Naive thymus-derived CD8-positive, alpha-beta T cell (primary cell): ENCODE measurements around the gene CD248. TPM values are rescaled to one million over a fixed set of nuclear protein-coding genes. Genes with fewer than 3 reads are reported as not detected.

Experiments
- ATAC-seq, 2 donors: fragments of 150-1000 bp; cut with Tn5 transposase in 1 of 2; sonication (Bioruptor Pico), chemical (Tn5 transposase) in 1 of 2; 1 replicate in 1 of 2; 2 replicates in 1 of 2; pipeline ENCODE4 v1.10.0; 2021; ENCODE audit warnings: mild to moderate bottlenecking in 2 of 2, moderate library complexity in 2 of 2
- POLR2A ChIA-PET: fragments of 350-600 bp; sonication (Branson Sonifier 250); formaldehyde crosslinking; loops from one replicate; lab custom pipeline; 2021; ENCODE audit warnings: antibody characterized with exemption; lab: Charles Lee
- DNase-seq, 10 donors: peaks; one replicate each; pipeline versions ENCODE4 v3.0.0 to v3.0.0-alpha.2; 2020 to 2022
- H3K27ac Mint-ChIP-seq, 10 donors: one replicate each; pipeline ENCODE4 v1.8.0; 2020 to 2022; ENCODE audit warnings: mild to moderate bottlenecking in 10 of 10, mixed read lengths in 10 of 10, moderate library complexity in 4 of 10, inconsistent platforms in 1 of 10
- H3K27me3 Mint-ChIP-seq, 5 donors: one replicate each; pipeline ENCODE4 v1.8.0; 2021 to 2022; ENCODE audit warnings: mixed read lengths in 5 of 5
- H3K36me3 Mint-ChIP-seq, 3 donors: one replicate each; pipeline ENCODE4 v1.8.0; 2020 to 2022; ENCODE audit warnings: mixed read lengths in 3 of 3, mild to moderate bottlenecking in 2 of 3, inconsistent platforms in 1 of 3
- H3K4me1 Mint-ChIP-seq, 4 donors: one replicate each; pipeline ENCODE4 v1.8.0; 2021 to 2022; ENCODE audit warnings: mixed read lengths in 4 of 4
- H3K4me3 Mint-ChIP-seq, 10 donors: one replicate each; pipeline ENCODE4 v1.8.0; 2020 to 2022; ENCODE audit warnings: mild to moderate bottlenecking in 10 of 10, mixed read lengths in 10 of 10, moderate library complexity in 6 of 10, inconsistent platforms in 1 of 10
- H3K9me3 Mint-ChIP-seq, 9 donors: one replicate each; pipeline ENCODE4 v1.8.0; 2020 to 2022; ENCODE audit warnings: mixed read lengths in 9 of 9, mild to moderate bottlenecking in 3 of 9, inconsistent platforms in 1 of 9, moderate library complexity in 1 of 9
- polyA plus RNA-seq, 3 donors: library from polyadenylated mRNA; unstranded; fragments of 300-500 nt; fragmentation: Illumina TruSeq; gene quantifications; one replicate each; pipeline ENCODE4 v1.2.3, GENCODE V29; 2021
- total RNA-seq, 8 experiments: library from RNA in 2 of 8; stranded (reverse) in 2 of 8; gene quantifications; one replicate each; pipeline ENCODE4 v1.2.3 and lab custom pipeline; 2021 to 2026

CD248 gene
- total and polyA plus RNA-seq, 5 experiments from 2014 or later = 37.0 to 128 (median 43.8) TPM

- peaks cover 19 to 38% (median 37%) of the 10 kb centered on the region in 4 donors for H3K4me1 Mint-ChIP-seq
- POLR2A ChIA-PET = interaction anchor here (1.7 to 5.1 kb wide), 4 partner anchors 12 to 21 kb away, joined by 4 to 45 read pairs (median 20); partner anchors contain the start of gene BRMS1
- no peaks in the 10 kb centered on the region for H3K27me3 Mint-ChIP-seq
- H3K9me3 Mint-ChIP-seq = no peaks in the 10 kb centered on the region
- peaks cover 0 to 5% (median 0%) of the 10 kb centered on the region in 3 donors for H3K36me3 Mint-ChIP-seq
- no peak overlapping the region for H3K4me3 Mint-ChIP-seq
- DNase-seq = peak in 1 of 10 donors; percentile 50
- H3K27ac Mint-ChIP-seq = peak overlapping the region in 2 of 10 donors; percentile 28 to 62
- no peak for ATAC-seq
Observed at GRCh38 chr11:66332371-66333219, 15.8 kb upstream of the CD248 start.

GRCh38 chr11:66331542-66332370, 14.9 kb upstream of the CD248 start:
- Mint-ChIP-seq H3K9me3 (no peaks in the 10 kb centered on the region), H3K4me1 (peaks cover 21 to 37% (median 35%) of the 10 kb centered on the region in 4 donors), H3K4me3 (no peak overlapping the region), H3K36me3 (no peaks in the 10 kb centered on the region), H3K27me3 (no peaks in the 10 kb centered on the region), H3K27ac (peak overlapping the region in 2 of 10 donors; percentile 21 to 28)
- DNase-seq (peak in 1 of 10 donors; percentile 24), ATAC-seq (no peak)
- POLR2A ChIA-PET = interaction anchor here (0.6 to 5.1 kb wide), 6 partner anchors 12 to 1001 kb away, joined by 3 to 45 read pairs (median 4); partner anchors contain the start of gene BRMS1

GRCh38 chr11:66330931-66331330, 14.1 kb upstream of the CD248 start:
- POLR2A ChIA-PET = interaction anchor here (0.5 to 5.1 kb wide), 7 partner anchors 13 to 1000 kb away, joined by 3 to 45 read pairs (median 4); partner anchors contain the start of gene BRMS1
- DNase-seq = peak in 1 of 10 donors; percentile 59
- no peaks in the 10 kb centered on the region for H3K36me3 Mint-ChIP-seq
- no peak overlapping the region for H3K4me3 Mint-ChIP-seq
- ATAC-seq = no peak
- no peaks in the 10 kb centered on the region for H3K9me3 Mint-ChIP-seq
- peaks cover 17 to 37% (median 34%) of the 10 kb centered on the region in 4 donors for H3K4me1 Mint-ChIP-seq
- no peaks in the 10 kb centered on the region for H3K27me3 Mint-ChIP-seq
- no peak overlapping the region for H3K27ac Mint-ChIP-seq

GRCh38 chr11:66329165-66329673, 12.4 kb upstream of the CD248 start:
- peaks cover 19 to 41% (median 40%) of the 10 kb centered on the region in 4 donors for H3K4me1 Mint-ChIP-seq
- peak overlapping the region in 9 of 10 donors; percentile 7 to 95 (median 88) for H3K27ac Mint-ChIP-seq
- H3K4me3 Mint-ChIP-seq = peak overlapping the region in 1 of 10 donors; percentile 78
- DNase-seq = no peak
- POLR2A ChIA-PET = interaction anchor here (0.8 to 5.1 kb wide), 5 partner anchors 12 to 57 kb away, joined by 3 to 45 read pairs (median 9); partner anchors contain the start of genes BRMS1 and CD248
- no peak for ATAC-seq
- no peaks in the 10 kb centered on the region for H3K9me3 Mint-ChIP-seq
- H3K36me3 Mint-ChIP-seq = no peaks in the 10 kb centered on the region
- no peaks in the 10 kb centered on the region for H3K27me3 Mint-ChIP-seq

GRCh38 chr11:66328302-66329144, 11.7 kb upstream of the CD248 start:
- H3K36me3 Mint-ChIP-seq = no peaks in the 10 kb centered on the region
- ATAC-seq = peak; percentile 88 to 89
- POLR2A ChIA-PET = interaction anchor here (0.9 to 5.1 kb wide), 3 partner anchors 12 to 17 kb away, joined by 4 to 45 read pairs (median 13); partner anchors contain the start of genes BRMS1 and CD248
- peak overlapping the region; percentile 20 to 88 (median 70) for H3K4me3 Mint-ChIP-seq
- H3K9me3 Mint-ChIP-seq = no peaks in the 10 kb centered on the region
- H3K27me3 Mint-ChIP-seq = no peaks in the 10 kb centered on the region
- peak overlapping the region; percentile 85 to 95 (median 91) for H3K27ac Mint-ChIP-seq
- H3K4me1 Mint-ChIP-seq = peaks cover 25 to 48% (median 44%) of the 10 kb centered on the region in 4 donors
- peak; percentile 70 to 90 (median 80) for DNase-seq

GRCh38 chr11:66328031-66328301, 11.1 kb upstream of the CD248 start:
- peaks cover 31 to 53% (median 50%) of the 10 kb centered on the region in 4 donors for H3K4me1 Mint-ChIP-seq
- H3K36me3 Mint-ChIP-seq = no peaks in the 10 kb centered on the region
- H3K9me3 Mint-ChIP-seq = no peaks in the 10 kb centered on the region
- POLR2A ChIA-PET = interaction anchor here (5.1 kb wide), 1 partner anchor 16 kb away, joined by 45 read pairs; no protein-coding TSS in a partner anchor
- no peaks in the 10 kb centered on the region for H3K27me3 Mint-ChIP-seq
- DNase-seq (peak in 3 of 10 donors; percentile 31 to 80 (median 41)), ATAC-seq (peak; percentile 41 to 60)
- H3K4me3 Mint-ChIP-seq = peak overlapping the region in 6 of 10 donors; percentile 20 to 88 (median 68)
- peak overlapping the region; percentile 85 to 95 (median 91) for H3K27ac Mint-ChIP-seq

GRCh38 chr11:66327171-66328030, 10.6 kb upstream of the CD248 start:
- no peaks in the 10 kb centered on the region for H3K36me3 Mint-ChIP-seq
- H3K27ac Mint-ChIP-seq = peak overlapping the region; percentile 85 to 95 (median 91)
- ATAC-seq (no peak), DNase-seq (no peak)
- no peaks in the 10 kb centered on the region for H3K27me3 Mint-ChIP-seq
- peak overlapping the region in 9 of 10 donors; percentile 20 to 88 (median 61) for H3K4me3 Mint-ChIP-seq
- POLR2A ChIA-PET = interaction anchor here (0.7 to 4.0 kb wide), 4 partner anchors 12 to 45 kb away, joined by 3 to 126 read pairs (median 4); partner anchors contain the start of genes CD248 and SLC29A2
- H3K9me3 Mint-ChIP-seq = no peaks in the 10 kb centered on the region
- peaks cover 33 to 59% (median 53%) of the 10 kb centered on the region in 4 donors for H3K4me1 Mint-ChIP-seq

GRCh38 chr11:66326261-66327111, 9.6 kb upstream of the CD248 start:
- Mint-ChIP-seq H3K9me3 (no peaks in the 10 kb centered on the region), H3K27ac (peak overlapping the region; percentile 81 to 96 (median 91)), H3K4me3 (peak overlapping the region in 8 of 10 donors; percentile 26 to 74 (median 65)), H3K27me3 (no peaks in the 10 kb centered on the region), H3K4me1 (peaks cover 36 to 68% (median 60%) of the 10 kb centered on the region in 4 donors), H3K36me3 (no peaks in the 10 kb centered on the region)
- DNase-seq (peak in 5 of 10 donors; percentile 41 to 75 (median 45)), ATAC-seq (peak; percentile 54 to 56)
- POLR2A ChIA-PET = interaction anchor here (0.6 to 4.0 kb wide), 7 partner anchors 9 to 68 kb away, joined by 3 to 126 read pairs (median 3); partner anchors contain the start of genes CD248 and SLC29A2

- peak overlapping the region in 3 of 10 donors; percentile 56 to 67 (median 63) for H3K4me3 Mint-ChIP-seq
Observed at GRCh38 chr11:66325263-66325671, 8.4 kb upstream of the CD248 start.

More at GRCh38 chr11:66325263-66325671, 8.4 kb upstream of the CD248 start:
- POLR2A ChIA-PET = interaction anchor here (0.6 to 4.0 kb wide), 4 partner anchors 10 to 1205 kb away, joined by 3 to 126 read pairs (median 4); partner anchors contain the start of genes BRMS1 and CD248
- Mint-ChIP-seq H3K9me3 (no peaks in the 10 kb centered on the region), H3K4me1 (peaks cover 36 to 73% (median 63%) of the 10 kb centered on the region in 4 donors), H3K27me3 (no peaks in the 10 kb centered on the region), H3K36me3 (no peaks in the 10 kb centered on the region), H3K27ac (peak overlapping the region; percentile 81 to 96 (median 91))
- DNase-seq (no peak), ATAC-seq (no peak)
